D721Med (cell line): ENCODE measurements around the gene REPS1.

Experiments
- DNase-seq: peaks from one replicate; pipeline ENCODE4 v3.0.0; 2011; ENCODE audit warnings: low spot score; ENCODE audit not compliant: insufficient read length
- FAIRE-seq: peaks from 2 replicates; lab custom pipeline; 2011; peaks lifted over from hg19 to GRCh38; lab: Jason Lieb, UNC
- CTCF ChIP-seq: IDR thresholded peaks from 2 replicates; pipeline ENCODE4 v1.5.1; 2012; ENCODE audit warnings: mild to moderate bottlenecking, control low read depth; ENCODE audit not compliant: insufficient read depth; ENCODE audit errors: missing control alignments

Gene REPS1

GRCh38 chr6:139014945-139015344 lies 26.9 kb upstream of the REPS1 start:
- FAIRE-seq (no peak), DNase-seq (no peak)
- no peak for TF ChIP-seq CTCF

GRCh38 chr6:139013185-139013800 lies 25.2 kb upstream of the REPS1 start:
- DNase-seq (no peak), FAIRE-seq (no peak)
- TF ChIP-seq CTCF, result no peak

GRCh38 chr6:139011980-139012379 lies 23.9 kb upstream of the REPS1 start:
- FAIRE-seq, result no peak
- TF ChIP-seq CTCF, result no peak
- DNase-seq, result no peak

- DNase-seq (no peak), FAIRE-seq (no peak)
- no peak for TF ChIP-seq CTCF
Measured at GRCh38 chr6:139010674-139011073, 22.6 kb upstream of the REPS1 start.

- no peak for TF ChIP-seq CTCF
- DNase-seq, result no peak
- FAIRE-seq, result no peak
Measured at GRCh38 chr6:139008117-139008516, 20.1 kb upstream of the REPS1 start.

GRCh38 chr6:139007428-139007827 lies 19.4 kb upstream of the REPS1 start:
- DNase-seq, result no peak
- FAIRE-seq, result no peak
- no peak for TF ChIP-seq CTCF

- no peak for DNase-seq
- FAIRE-seq, result no peak
Measured at GRCh38 chr6:139006477-139006876, 18.4 kb upstream of the REPS1 start.

More at GRCh38 chr6:139006477-139006876, 18.4 kb upstream of the REPS1 start:
- TF ChIP-seq CTCF, result no peak
